GM06990 (cell line): ENCODE results near the gene SFRP2.

ENCODE experiments used
- DNase-seq: peaks from one replicate; pipeline ENCODE4 v3.0.0-alpha.2; 2011; ENCODE audit not compliant: insufficient read length; ENCODE audit errors: extremely low read depth
- H3K27me3 ChIP-seq: replicated peaks from 2 replicates; pipeline ENCODE4 v1.6.0; 2011; ENCODE audit warnings: low read length; ENCODE audit not compliant: control insufficient read depth, insufficient read depth
- H3K36me3 ChIP-seq: 2 replicates; pipeline ENCODE4 v1.5.1; 2011; ENCODE audit warnings: low read length; ENCODE audit not compliant: control insufficient read depth, insufficient read depth
- H3K4me3 ChIP-seq: replicated peaks from 2 replicates; pipeline ENCODE4 v1.5.1; 2011; ENCODE audit warnings: low read depth, mild to moderate bottlenecking, control low read depth, low read length
- CTCF ChIP-seq: IDR thresholded peaks from 2 replicates; pipeline ENCODE4 v1.5.1; 2011; ENCODE audit warnings: low read length, control low read depth, mild to moderate bottlenecking, inconsistent platforms; ENCODE audit not compliant: insufficient read depth, poor library complexity, severe bottlenecking

Gene SFRP2

GRCh38 chr4:153759407-153760316 lies 29.2 kb downstream of the SFRP2 start, which contains the start of gene RNF175:
TSS of gene RNF175 (minus strand) at chr4:153760024. CDS start at chr4:153759862, 162 bp downstream.
- Histone ChIP-seq H3K36me3 (no peaks in the 10 kb centered on the region), H3K4me3 (no peak within 1 kb of the TSS)
- DNase-seq: no peak

GRCh38 chr4:153758688-153759406 lies 30.0 kb downstream of the SFRP2 start:
- Histone ChIP-seq H3K27me3 (peaks cover 4% of the 10 kb centered on the region), H3K36me3 (no peaks in the 10 kb centered on the region), H3K4me3 (no peak overlapping the region)
- no peak for TF ChIP-seq CTCF
- no peak for DNase-seq

More at GRCh38 chr4:153759407-153760316, 29.2 kb downstream of the SFRP2 start, which contains the start of gene RNF175:
- TF ChIP-seq CTCF: no peak
- peaks cover 4% of the 10 kb centered on the region for H3K27me3 ChIP-seq

- DNase-seq: no peak
- Histone ChIP-seq H3K27me3 (peaks cover 4% of the 10 kb centered on the region), H3K4me3 (no peak overlapping the region), H3K36me3 (no peaks in the 10 kb centered on the region)
- TF ChIP-seq CTCF: no peak
Measured at GRCh38 chr4:153758136-153758535, 30.7 kb downstream of the SFRP2 start.

- Histone ChIP-seq H3K36me3 (no peaks in the 10 kb centered on the region), H3K27me3 (peaks cover 5% of the 10 kb centered on the region), H3K4me3 (no peak overlapping the region)
- DNase-seq: no peak
- no peak for TF ChIP-seq CTCF
Measured at GRCh38 chr4:153757407-153757806, 31.5 kb downstream of the SFRP2 start.

- Histone ChIP-seq H3K36me3 (no peaks in the 10 kb centered on the region), H3K27me3 (peaks cover 3% of the 10 kb centered on the region), H3K4me3 (no peak overlapping the region)
- TF ChIP-seq CTCF: no peak
- no peak for DNase-seq
Measured at GRCh38 chr4:153755186-153755585, 33.7 kb downstream of the SFRP2 start.
